Tibial nerve (tissue), 3 donors: ENCODE data around the gene CACTIN.

ENCODE experiments used
- POLR2A ChIP-seq, 2 donors: fragments of 450-650 bp; IDR thresholded peaks; one replicate each; pipeline ENCODE4 v1.6.1; 2017; ENCODE audit warnings: antibody characterized with exemption in 2 of 2, mild to moderate bottlenecking in 2 of 2, moderate library complexity in 2 of 2
- TF ChIP-seq, protein P1 (sequence below), 5 experiments: fragments of 200-600 bp in 3 of 5; fragments of 450-650 bp in 2 of 5; sonication (generic) in 3 of 5; IDR thresholded peaks; one replicate each; pipeline ENCODE4 v1.5.1; 2016 to 2019; ENCODE audit warnings: antibody characterized with exemption in 5 of 5, mild to moderate bottlenecking in 3 of 5, moderate library complexity in 2 of 5

DNA sequence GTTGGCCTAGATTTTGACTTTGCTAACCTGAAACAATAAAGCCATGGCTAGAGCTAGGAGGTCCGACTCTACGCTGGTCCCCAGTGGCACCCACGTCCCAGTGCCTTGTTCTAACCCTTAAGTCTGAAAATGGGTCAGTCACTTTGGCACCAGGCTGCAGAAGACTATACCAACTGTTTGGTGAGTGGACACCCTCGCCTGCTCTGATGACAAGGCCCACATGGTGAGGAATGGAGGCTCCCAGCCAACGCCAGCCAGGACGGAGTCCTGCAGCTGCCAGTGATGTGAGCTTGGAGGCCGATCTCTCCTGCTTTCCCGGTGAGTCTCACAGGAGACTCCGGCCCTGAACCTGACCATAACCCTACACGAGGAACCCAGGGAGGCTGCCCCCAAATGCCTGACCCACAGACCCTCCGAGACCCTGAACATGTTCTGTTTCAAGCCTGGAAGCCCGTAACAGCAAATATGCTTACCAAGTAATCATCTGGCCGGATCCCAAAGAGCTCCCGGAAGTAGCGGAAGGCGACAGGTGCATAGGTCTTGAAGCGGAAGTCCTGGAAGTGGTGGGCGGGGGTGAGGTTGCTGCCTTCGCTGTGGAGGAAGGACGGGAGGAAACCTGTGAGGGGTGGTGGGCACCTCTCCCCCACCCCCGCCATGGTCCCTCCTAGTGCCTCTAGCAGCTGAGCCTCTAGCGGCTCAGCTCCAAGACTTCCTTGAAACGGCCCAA is 34.1 kb upstream of the CACTIN start:
- TF ChIP-seq POLR2A (IDR thresholded peaks at IDR 0.05) = no peak
- TF ChIP-seq, protein P1, sequence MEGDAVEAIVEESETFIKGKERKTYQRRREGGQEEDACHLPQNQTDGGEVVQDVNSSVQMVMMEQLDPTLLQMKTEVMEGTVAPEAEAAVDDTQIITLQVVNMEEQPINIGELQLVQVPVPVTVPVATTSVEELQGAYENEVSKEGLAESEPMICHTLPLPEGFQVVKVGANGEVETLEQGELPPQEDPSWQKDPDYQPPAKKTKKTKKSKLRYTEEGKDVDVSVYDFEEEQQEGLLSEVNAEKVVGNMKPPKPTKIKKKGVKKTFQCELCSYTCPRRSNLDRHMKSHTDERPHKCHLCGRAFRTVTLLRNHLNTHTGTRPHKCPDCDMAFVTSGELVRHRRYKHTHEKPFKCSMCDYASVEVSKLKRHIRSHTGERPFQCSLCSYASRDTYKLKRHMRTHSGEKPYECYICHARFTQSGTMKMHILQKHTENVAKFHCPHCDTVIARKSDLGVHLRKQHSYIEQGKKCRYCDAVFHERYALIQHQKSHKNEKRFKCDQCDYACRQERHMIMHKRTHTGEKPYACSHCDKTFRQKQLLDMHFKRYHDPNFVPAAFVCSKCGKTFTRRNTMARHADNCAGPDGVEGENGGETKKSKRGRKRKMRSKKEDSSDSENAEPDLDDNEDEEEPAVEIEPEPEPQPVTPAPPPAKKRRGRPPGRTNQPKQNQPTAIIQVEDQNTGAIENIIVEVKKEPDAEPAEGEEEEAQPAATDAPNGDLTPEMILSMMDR (IDR thresholded peaks at IDR 0.05) = no peak
